IMR-90 (cell line): ENCODE results near the gene C1QC. TPM values are rescaled to one million over a fixed set of nuclear protein-coding genes. Genes with fewer than 3 reads are reported as not detected.

ENCODE experiments used
- ATAC-seq: fragments of 200-7000 bp; cut with Tn5 transposase; 2 replicates; pipeline ENCODE4 v1.9.1; 2020; ENCODE audit warnings: low read depth, mild to moderate bottlenecking, moderate library complexity
- BruUV-seq: library from RNA; stranded (reverse); fragments of 400-500 nt; replicated peaks from 2 replicates; lab custom pipeline; 2021; lab: Mats Ljungman, UMichigan
- CTCF ChIA-PET: fragments of 300-600 bp; formaldehyde crosslinking; extraction: SDS; loops from one replicate; lab custom pipeline; 2021; ENCODE audit warnings: antibody characterized with exemption; lab: Yijun Ruan, JAX
- POLR2A ChIA-PET: fragments of 300-600 bp; sonication (Branson Sonifier 250); formaldehyde crosslinking; loops from one replicate; lab custom pipeline; 2022; ENCODE audit warnings: antibody characterized with exemption; ENCODE audit not compliant: unreplicated experiment; lab: Charles Lee
- DNase-seq: peaks from one replicate; pipeline ENCODE4 v3.0.0; 2013
- H2AFZ ChIP-seq: replicated peaks from 2 replicates; pipeline ENCODE3; 2013; ENCODE audit warnings: low read length, mild to moderate bottlenecking; ENCODE audit not compliant: poor library complexity
- H2AK5ac ChIP-seq: 2 replicates; pipeline ENCODE4 v1.6.1; 2013; ENCODE audit warnings: low read depth, low read length, inconsistent platforms
- H2AK9ac ChIP-seq: replicated peaks from 2 replicates; pipeline ENCODE3; 2013; ENCODE audit warnings: mild to moderate bottlenecking, low read depth, low read length, moderate library complexity; ENCODE audit not compliant: poor library complexity
- H2BK120ac ChIP-seq: 2 replicates; pipeline ENCODE4 v1.6.1; 2013; ENCODE audit warnings: low read depth, low read length, inconsistent platforms
- H2BK15ac ChIP-seq: 3 replicates; pipeline ENCODE4 v1.6.1; 2013; ENCODE audit warnings: low read depth, low read length, inconsistent platforms
- H2BK20ac ChIP-seq: 2 replicates; pipeline ENCODE4 v1.6.1; 2013; ENCODE audit warnings: low read depth, mild to moderate bottlenecking, inconsistent platforms, low read length, moderate library complexity
- H2BK5ac ChIP-seq: 2 replicates; pipeline ENCODE4 v1.6.1; 2013; ENCODE audit warnings: mild to moderate bottlenecking, low read depth, low read length, inconsistent platforms; ENCODE audit not compliant: poor library complexity, severe bottlenecking
- H3K14ac ChIP-seq: replicated peaks from 2 replicates; pipeline ENCODE4 v1.6.1; 2013; ENCODE audit warnings: low read depth, low read length, inconsistent platforms
- H3K18ac ChIP-seq: 2 replicates; pipeline ENCODE4 v1.6.1; 2013; ENCODE audit warnings: low read depth, low read length, control low read depth
- H3K23ac ChIP-seq: 2 replicates; pipeline ENCODE4 v1.6.1; 2013; ENCODE audit warnings: low read depth, low read length, inconsistent platforms
- H3K27ac ChIP-seq: 2 replicates; pipeline ENCODE4 v1.5.1; 2013; ENCODE audit warnings: mild to moderate bottlenecking, control low read depth, low read length; ENCODE audit not compliant: insufficient read depth
- H3K27me3 ChIP-seq: 2 replicates; pipeline ENCODE4 v1.6.1; 2013; ENCODE audit warnings: low read length; ENCODE audit not compliant: control insufficient read depth, insufficient read depth
- H3K36me3 ChIP-seq: 2 replicates; pipeline ENCODE4 v1.6.1; 2013; ENCODE audit warnings: low read length, mixed read lengths; ENCODE audit not compliant: control insufficient read depth, insufficient read depth
- H3K4ac ChIP-seq: 2 replicates; pipeline ENCODE4 v1.6.1; 2013; ENCODE audit warnings: low read depth, low read length, inconsistent platforms
- H3K4me1 ChIP-seq: 2 replicates; pipeline ENCODE4 v1.6.1; 2013; ENCODE audit warnings: low read length, mixed read lengths; ENCODE audit not compliant: control insufficient read depth, insufficient read depth
- H3K4me2 ChIP-seq: 2 replicates; pipeline ENCODE4 v1.6.1; 2013; ENCODE audit warnings: low read depth, mild to moderate bottlenecking, control low read depth, low read length, moderate library complexity
- H3K4me3 ChIP-seq: 2 replicates; pipeline ENCODE4 v1.5.1; 2013; ENCODE audit warnings: low read depth, mild to moderate bottlenecking, control low read depth, low read length, moderate library complexity; ENCODE audit not compliant: insufficient read depth
- H3K56ac ChIP-seq: 2 replicates; pipeline ENCODE4 v1.6.1; 2013; ENCODE audit warnings: low read length, inconsistent platforms; ENCODE audit not compliant: insufficient read depth; ENCODE audit errors: extremely low read depth
- H3K79me1 ChIP-seq, 2 experiments: 2 replicates each; pipeline ENCODE4 v1.6.1; 2013; ENCODE audit warnings: low read length in 2 of 2, inconsistent platforms in 1 of 2, low read depth in 1 of 2
- H3K9ac ChIP-seq: 2 replicates; pipeline ENCODE4 v1.6.1; 2013; ENCODE audit warnings: low read depth, low read length, control low read depth
- H3K9me1 ChIP-seq: 2 replicates; pipeline ENCODE4 v1.6.1; 2013; ENCODE audit warnings: low read length, inconsistent platforms; ENCODE audit not compliant: insufficient read depth
- H3K9me3 ChIP-seq: 2 replicates; pipeline ENCODE4 v1.6.1; 2013; ENCODE audit warnings: low read length; ENCODE audit not compliant: control insufficient read depth, insufficient read depth
- H4K20me1 ChIP-seq: 2 replicates; pipeline ENCODE4 v1.6.1; 2013; ENCODE audit warnings: low read length, inconsistent platforms; ENCODE audit not compliant: insufficient read depth
- H4K5ac ChIP-seq: 2 replicates; pipeline ENCODE4 v1.6.1; 2013; ENCODE audit warnings: mild to moderate bottlenecking, low read depth, low read length, control low read depth
- H4K8ac ChIP-seq, 2 experiments: 2 replicates each; pipeline ENCODE4 v1.6.1; 2013; ENCODE audit warnings: low read depth in 2 of 2, low read length in 2 of 2, control low read depth in 1 of 2, inconsistent platforms in 1 of 2
- H4K91ac ChIP-seq: 2 replicates; pipeline ENCODE4 v1.6.1; 2013; ENCODE audit warnings: low read depth, low read length, inconsistent platforms; ENCODE audit not compliant: insufficient read depth
- BHLHE40 ChIP-seq: fragments of 150-350 bp; IDR thresholded peaks from 2 replicates; pipeline ENCODE4 v1.6.1; 2016; ENCODE audit warnings: mild to moderate bottlenecking, low read depth, low read length
- CEBPB ChIP-seq: IDR thresholded peaks from 2 replicates; pipeline ENCODE4 v1.6.1; 2012; ENCODE audit warnings: low read depth, low read length, improper control_type of control experiment
- CHD1 ChIP-seq: IDR thresholded peaks from 2 replicates; pipeline ENCODE4 v1.6.1; 2012; ENCODE audit warnings: low read depth, low read length, improper control_type of control experiment
- CTCF ChIP-seq: conservative IDR thresholded peaks from 2 replicates; pipeline ENCODE4 v1.5.1; 2012; ENCODE audit warnings: mild to moderate bottlenecking, low read depth, low read length, improper control_type of control experiment
- ELK1 ChIP-seq: fragments of 150-350 bp; IDR thresholded peaks from 2 replicates; pipeline ENCODE4 v1.6.1; 2016; ENCODE audit warnings: low read depth, mild to moderate bottlenecking, low read length, moderate library complexity, borderline replicate concordance
- FOS ChIP-seq: fragments of 150-350 bp; IDR thresholded peaks from 2 replicates; pipeline ENCODE4 v1.6.1; 2016; ENCODE audit warnings: low read depth, low read length
- MAFK ChIP-seq: IDR thresholded peaks from 2 replicates; pipeline ENCODE4 v1.6.1; 2012; ENCODE audit warnings: low read depth, low read length, improper control_type of control experiment
- MAZ ChIP-seq: IDR thresholded peaks from 2 replicates; pipeline ENCODE4 v1.6.1; 2012; ENCODE audit warnings: low read depth, mild to moderate bottlenecking, low read length, improper control_type of control experiment, moderate library complexity, borderline replicate concordance
- MXI1 ChIP-seq: IDR thresholded peaks from 2 replicates; pipeline ENCODE4 v1.6.1; 2012; ENCODE audit warnings: low read depth, mild to moderate bottlenecking, low read length, moderate library complexity, borderline replicate concordance
- NFE2L2 ChIP-seq: fragments of 150-350 bp; IDR thresholded peaks from 2 replicates; pipeline ENCODE4 v1.6.1; 2016; ENCODE audit warnings: low read depth, mild to moderate bottlenecking, low read length
- POLR2A ChIP-seq: IDR thresholded peaks from 2 replicates; pipeline ENCODE4 v1.6.1; 2012; ENCODE audit warnings: mild to moderate bottlenecking, low read depth, low read length
- RAD21 ChIP-seq: IDR thresholded peaks from 2 replicates; pipeline ENCODE4 v1.6.1; 2012; ENCODE audit warnings: low read length, improper control_type of control experiment
- RCOR1 ChIP-seq: IDR thresholded peaks from 2 replicates; pipeline ENCODE4 v1.6.1; 2012; ENCODE audit warnings: mild to moderate bottlenecking, low read length, improper control_type of control experiment; ENCODE audit not compliant: insufficient replicate concordance
- RFX5 ChIP-seq: IDR thresholded peaks from 2 replicates; pipeline ENCODE4 v1.8.0; 2012; ENCODE audit warnings: low read depth, mild to moderate bottlenecking, low read length, moderate library complexity
- SMC3 ChIP-seq: fragments of 150-350 bp; IDR thresholded peaks from 2 replicates; pipeline ENCODE4 v1.6.1; 2016; ENCODE audit warnings: low read depth, mild to moderate bottlenecking, antibody characterized with exemption, low read length, moderate library complexity
- USF2 ChIP-seq: fragments of 150-350 bp; IDR thresholded peaks from 2 replicates; pipeline ENCODE4 v1.6.1; 2017; ENCODE audit warnings: mild to moderate bottlenecking, antibody characterized with exemption, low read length, low read depth
- WGBS, 2 experiments: methylation state at CpG; one replicate each; pipeline versions ENCODE4 v1.1.5 to v1.1.7; 2013; ENCODE audit warnings: missing lambda C conversion rate in 2 of 2; ENCODE audit not compliant: insufficient read length in 1 of 2; ENCODE audit errors: extremely low coverage in 2 of 2; 5-methylcytosine and 5-hydroxymethylcytosine counted together
- dilution Hi-C: fragments of 300-500 bp; cut with HindIII; formaldehyde crosslinking; loops from one replicate; pipeline ENCODE4 v1.14.3; 2018; ENCODE audit warnings: low sequenced_read_pairs; ENCODE audit not compliant: unreplicated experiment
- in situ Hi-C: fragments of 300-500 bp; cut with MboI; formaldehyde crosslinking; loops from 3 replicates; pipeline ENCODE4 v1.14.3; 2019; ENCODE audit warnings: low sequenced_read_pairs, inconsistent platforms, mixed read lengths
- intact Hi-C: fragments of 100-400 bp; cut with micrococcal nuclease; formaldehyde crosslinking; loops from 2 replicates; pipeline ENCODE4 v1.10.0; 2022
- polyA plus RNA-seq, 3 experiments: library from polyadenylated mRNA; depleted of rRNA; stranded (reverse); fragments of >200 nt; gene quantifications; 2 replicates each; pipeline ENCODE4 v1.2.3, GENCODE V29; 2012; ENCODE audit warnings: low replicate concordance in 1 of 3
- total RNA-seq: library from RNA; depleted of rRNA; stranded (reverse); fragments of >200 nt; gene quantifications from 2 replicates; pipeline ENCODE4 v1.2.3, GENCODE V29; 2012

C1QC gene
- total and polyA plus RNA-seq, 2 of the 4 experiments (the other 2 are of a cell fraction), result not detected

GRCh38 chr1:22635436-22635835 lies 8.0 kb upstream of the C1QC start:
- Histone ChIP-seq H3K27ac (no peak overlapping the region), H2BK15ac (no peak overlapping the region), H3K79me1 (no peaks in the 10 kb centered on the region), H3K18ac (no peak overlapping the region), H2BK5ac (no peak overlapping the region), H2AK5ac (no peak overlapping the region), H3K27me3 (peaks cover 55% of the 10 kb centered on the region), H2AK9ac (no peak overlapping the region), H3K56ac (no peak overlapping the region), H2BK120ac (no peak overlapping the region), H3K9ac (no peak overlapping the region), H3K4ac (no peak overlapping the region), H3K23ac (no peak overlapping the region), H3K9me3 (peaks cover 3% of the 10 kb centered on the region; the same call in 1 of the 2 replicates), H3K4me3 (no peak overlapping the region), H4K8ac (no peak overlapping the region), H4K91ac (no peak overlapping the region), H3K4me1 (no peaks in the 10 kb centered on the region; the same call in 1 of the 2 replicates), H2AFZ (no peak overlapping the region), H3K36me3 (no peaks in the 10 kb centered on the region), H3K9me1 (no peaks in the 10 kb centered on the region), H3K4me2 (no peak overlapping the region), H2BK20ac (no peak overlapping the region), H4K5ac (no peak overlapping the region), H3K14ac (no peak overlapping the region), H4K20me1 (no peaks in the 10 kb centered on the region)
- intact Hi-C loops (no loop called here), in situ Hi-C loops (no loop called here), dilution Hi-C loops (no loop called here)
- WGBS, 2 experiments, result 40% methylated on average over 1 of the region's 7 CpGs; no CpG with 5 or more reads in 1 of the 2 experiments
- DNase-seq (no peak), ATAC-seq (no peak)
- ChIA-PET CTCF (no interaction called here), POLR2A (no interaction called here)
- BruUV-seq, result no TSS peak
- TF ChIP-seq MXI1, result no peak
- no peak for TF ChIP-seq CHD1
- TF ChIP-seq POLR2A, result no peak
- TF ChIP-seq CEBPB, result no peak
- TF ChIP-seq MAFK, result no peak
- no peak for TF ChIP-seq RAD21
- TF ChIP-seq MAZ, result no peak
- TF ChIP-seq NFE2L2, result no peak
- TF ChIP-seq USF2, result no peak
- no peak for TF ChIP-seq RCOR1
- TF ChIP-seq ELK1, result no peak
- no peak for TF ChIP-seq SMC3
- no peak for TF ChIP-seq FOS
- TF ChIP-seq CTCF, result no peak
- no peak for TF ChIP-seq BHLHE40
- no peak for TF ChIP-seq RFX5
